ENCODE results near the gene HOMEZ.

HOMEZ gene

DNA sequence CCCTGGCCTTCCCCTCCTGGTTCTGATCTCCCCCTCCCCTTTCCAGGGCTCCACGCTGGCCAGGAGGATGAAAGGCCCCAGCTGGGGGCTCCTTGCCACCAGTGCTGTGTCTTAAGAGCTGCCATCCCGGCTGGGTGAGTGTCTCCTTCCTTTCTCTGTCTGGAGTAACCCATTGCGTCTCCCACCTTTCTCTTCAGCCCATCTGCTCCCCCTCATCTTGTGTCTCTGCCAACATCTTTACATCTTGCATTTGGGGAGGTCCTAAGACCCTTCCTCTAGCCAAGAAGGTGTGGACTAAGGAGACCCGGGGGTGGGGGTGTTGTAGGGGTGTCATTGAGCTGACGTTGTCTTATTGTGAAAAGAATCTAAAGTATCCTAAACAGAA, 21.2 kb upstream of the HOMEZ start:
- Histone ChIP-seq H3K36me3 (ENCODE audit: insufficient read depth, low read length) (peaks cover 3% of the 10 kb centered on the region; the same call in 1 of the 2 replicates), H3K4me3 (ENCODE audit: low read depth in 1 of 2, low read length in 2 of 2) (peak overlapping the region; percentile 28 to 66; a peak in 3 of 4 replicates), H3K4me1 (ENCODE audit: insufficient read depth, low read length) (peaks cover 44% of the 10 kb centered on the region), H3K9me3 (ENCODE audit: insufficient read depth, low read length, severe bottlenecking) (no peaks in the 10 kb centered on the region), H3K27ac (ENCODE audit: low read length) (peak overlapping the region; percentile 71), H4K20me1 (ENCODE audit: insufficient read depth, low read length) (no peaks in the 10 kb centered on the region), H2AFZ (ENCODE audit: low read depth, low read length) (peak overlapping the region; percentile 74), H3K9ac (ENCODE audit: low read depth, low read length) (peak overlapping the region; percentile 56), H3K27me3 (ENCODE audit: insufficient read depth, low read length, poor library complexity) (no peaks in the 10 kb centered on the region), H3K4me2 (ENCODE audit: insufficient read depth, low read length) (peak overlapping the region; percentile 64), H3K79me2 (ENCODE audit: insufficient read depth, low read length) (peaks cover 4% of the 10 kb centered on the region)
- no peak for ATAC-seq (ENCODE audit: insufficient read depth, low read depth)
- no peak for DNase-seq
- TF ChIP-seq, protein P1, sequence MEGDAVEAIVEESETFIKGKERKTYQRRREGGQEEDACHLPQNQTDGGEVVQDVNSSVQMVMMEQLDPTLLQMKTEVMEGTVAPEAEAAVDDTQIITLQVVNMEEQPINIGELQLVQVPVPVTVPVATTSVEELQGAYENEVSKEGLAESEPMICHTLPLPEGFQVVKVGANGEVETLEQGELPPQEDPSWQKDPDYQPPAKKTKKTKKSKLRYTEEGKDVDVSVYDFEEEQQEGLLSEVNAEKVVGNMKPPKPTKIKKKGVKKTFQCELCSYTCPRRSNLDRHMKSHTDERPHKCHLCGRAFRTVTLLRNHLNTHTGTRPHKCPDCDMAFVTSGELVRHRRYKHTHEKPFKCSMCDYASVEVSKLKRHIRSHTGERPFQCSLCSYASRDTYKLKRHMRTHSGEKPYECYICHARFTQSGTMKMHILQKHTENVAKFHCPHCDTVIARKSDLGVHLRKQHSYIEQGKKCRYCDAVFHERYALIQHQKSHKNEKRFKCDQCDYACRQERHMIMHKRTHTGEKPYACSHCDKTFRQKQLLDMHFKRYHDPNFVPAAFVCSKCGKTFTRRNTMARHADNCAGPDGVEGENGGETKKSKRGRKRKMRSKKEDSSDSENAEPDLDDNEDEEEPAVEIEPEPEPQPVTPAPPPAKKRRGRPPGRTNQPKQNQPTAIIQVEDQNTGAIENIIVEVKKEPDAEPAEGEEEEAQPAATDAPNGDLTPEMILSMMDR (IDR thresholded peaks at IDR 0.05; ENCODE audit: borderline replicate concordance, extremely low read depth, low read length, poor library complexity, severe bottlenecking): no peak
- no peak for TF ChIP-seq EZH2 (IDR thresholded peaks at IDR 0.05; ENCODE audit: borderline replicate concordance, low read depth, low read length, severe bottlenecking)

DNA sequence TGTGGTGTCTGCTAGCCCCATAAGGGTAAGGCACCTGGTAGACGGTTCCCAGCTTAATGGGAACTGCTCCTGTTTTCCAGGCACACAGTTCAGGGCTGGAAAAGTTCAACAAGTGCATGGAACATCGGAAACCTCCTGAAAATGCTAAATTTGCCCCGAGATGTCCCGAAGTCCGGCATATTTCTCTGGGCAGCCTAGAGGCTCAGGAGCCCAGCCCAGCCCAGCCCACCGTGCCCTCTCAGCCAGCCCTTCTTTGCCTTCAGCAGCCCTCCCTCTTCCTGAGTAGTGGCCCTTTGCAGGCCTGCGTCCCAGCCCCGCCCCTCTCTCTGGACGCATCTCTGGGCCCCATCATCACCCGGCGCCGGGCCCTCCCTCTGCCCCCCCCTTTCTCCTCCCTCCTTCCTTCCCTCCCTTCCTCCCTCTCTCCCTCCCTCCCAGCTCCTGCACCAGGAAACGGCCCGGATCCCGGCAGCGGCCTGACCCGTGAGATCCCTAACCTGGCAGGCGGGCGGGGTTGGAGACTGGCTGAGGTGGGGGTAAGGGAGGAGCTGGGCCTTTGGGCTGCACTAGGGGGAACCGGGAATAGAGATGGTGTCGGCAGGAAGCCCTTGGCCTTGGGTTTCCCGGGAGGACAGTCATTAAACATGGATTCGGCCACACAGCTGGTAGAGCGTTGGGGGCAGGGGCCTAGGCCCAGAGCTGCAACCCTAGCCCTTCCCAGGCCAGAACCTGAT, 20.6 kb upstream of the HOMEZ start, which contains the start of gene BCL2L2:
Gene BCL2L2 (plus strand): TSS at position 422 of the 734 bp plus-strand sequence. CDS start 935 bp downstream, outside the sequence.
- H3K36me3 ChIP-seq (ENCODE audit: insufficient read depth, low read length): peaks cover 3% of the 10 kb centered on the region; the same call in 1 of the 2 replicates
- no peaks in the 10 kb centered on the region for H3K9me3 ChIP-seq (ENCODE audit: insufficient read depth, low read length, severe bottlenecking)
- peaks cover 47% of the 10 kb centered on the region for H3K4me1 ChIP-seq (ENCODE audit: insufficient read depth, low read length)
- TF ChIP-seq, protein P1 (IDR thresholded peaks at IDR 0.05; ENCODE audit: borderline replicate concordance, extremely low read depth, low read length, poor library complexity, severe bottlenecking): no peak
- no peak for TF ChIP-seq EZH2 (IDR thresholded peaks at IDR 0.05; ENCODE audit: borderline replicate concordance, low read depth, low read length, severe bottlenecking)
- H4K20me1 ChIP-seq (ENCODE audit: insufficient read depth, low read length): no peaks in the 10 kb centered on the region
- H3K4me2 ChIP-seq (ENCODE audit: insufficient read depth, low read length): peak within 1 kb of the TSS; percentile 64
- H3K9ac ChIP-seq (ENCODE audit: low read depth, low read length): peak within 1 kb of the TSS; percentile 56
- DNase-seq (peak; percentile 73), ATAC-seq (ENCODE audit: insufficient read depth, low read depth) (no peak)
- peak within 1 kb of the TSS; percentile 28 to 66; a peak in 3 of 4 replicates for H3K4me3 ChIP-seq (ENCODE audit: low read depth in 1 of 2, low read length in 2 of 2)
- peak within 1 kb of the TSS; percentile 71 for H3K27ac ChIP-seq (ENCODE audit: low read length)
- peaks cover 4% of the 10 kb centered on the region for H3K79me2 ChIP-seq (ENCODE audit: insufficient read depth, low read length)
- no peaks in the 10 kb centered on the region for H3K27me3 ChIP-seq (ENCODE audit: insufficient read depth, low read length, poor library complexity)
- H2AFZ ChIP-seq (ENCODE audit: low read depth, low read length): peak within 1 kb of the TSS; percentile 74

DNA sequence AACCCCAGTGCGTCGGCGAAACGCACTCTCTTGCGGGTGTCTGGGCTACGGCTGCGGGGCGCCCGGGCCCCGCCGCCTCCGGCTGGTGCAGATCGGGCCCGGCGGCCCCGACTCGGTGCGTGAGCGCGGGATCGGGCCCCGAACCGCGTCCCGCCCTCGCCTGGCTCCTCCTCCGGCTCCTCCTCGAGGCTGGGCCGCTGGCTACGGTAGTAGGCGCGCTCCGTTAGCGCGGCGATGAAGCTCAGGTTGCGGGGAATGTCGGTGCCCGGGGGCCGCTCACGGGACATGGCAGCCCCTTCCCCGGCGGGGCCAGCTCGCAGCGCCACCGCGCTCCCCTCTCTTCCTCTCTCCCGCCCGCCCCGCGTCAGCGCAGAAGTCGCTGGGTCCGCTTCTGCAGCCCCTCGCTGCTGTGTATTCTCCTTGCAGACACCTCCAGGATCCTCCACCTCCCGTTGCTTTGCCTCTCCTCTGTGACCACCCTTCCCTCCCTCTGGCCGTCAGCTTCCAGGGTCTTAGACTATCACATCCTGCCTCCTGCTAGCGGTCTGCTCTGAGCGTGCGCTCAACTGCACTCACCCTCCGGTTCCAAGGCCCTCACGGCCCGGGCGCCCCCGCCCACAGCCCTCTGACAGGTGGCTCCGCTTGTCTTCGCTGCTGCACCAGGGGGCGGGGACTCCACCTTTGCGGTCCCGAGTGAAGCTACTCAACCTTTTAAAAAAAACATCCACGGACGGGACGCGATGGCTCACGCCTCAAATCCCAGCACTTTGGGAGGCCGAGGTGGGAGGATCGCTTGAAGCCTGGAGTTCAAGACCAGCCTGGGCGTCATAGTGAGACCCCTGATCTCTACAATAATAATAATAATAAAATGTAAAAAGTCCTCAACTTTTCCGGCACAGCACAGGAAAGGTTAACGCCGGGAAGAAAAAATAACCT, 16.6 kb upstream of the HOMEZ start, which contains the start of gene PPP1R3E:
Gene PPP1R3E (minus strand): TSS at position 570 of the 936 bp plus-strand sequence. CDS start 283 bp downstream, at position 287.
- peak within 1 kb of the TSS; percentile 95 for H2AFZ ChIP-seq (ENCODE audit: low read depth, low read length)
- peak; percentile 83 for DNase-seq
- TF ChIP-seq, protein P1 (IDR thresholded peaks at IDR 0.05; ENCODE audit: borderline replicate concordance, extremely low read depth, low read length, poor library complexity, severe bottlenecking): no peak
- TF ChIP-seq EZH2 (IDR thresholded peaks at IDR 0.05; ENCODE audit: borderline replicate concordance, low read depth, low read length, severe bottlenecking): no peak
- H3K4me1 ChIP-seq (ENCODE audit: insufficient read depth, low read length): peaks cover 55% of the 10 kb centered on the region
- H3K4me2 ChIP-seq (ENCODE audit: insufficient read depth, low read length): peak within 1 kb of the TSS; percentile 89
- H3K27ac ChIP-seq (ENCODE audit: low read length): peak within 1 kb of the TSS; percentile 97
- H4K20me1 ChIP-seq (ENCODE audit: insufficient read depth, low read length): no peaks in the 10 kb centered on the region
- peak within 1 kb of the TSS; percentile 98 for H3K9ac ChIP-seq (ENCODE audit: low read depth, low read length)
- H3K36me3 ChIP-seq (ENCODE audit: insufficient read depth, low read length): peaks cover 31% of the 10 kb centered on the region
- H3K79me2 ChIP-seq (ENCODE audit: insufficient read depth, low read length): peaks cover 18% of the 10 kb centered on the region
- no peaks in the 10 kb centered on the region for H3K27me3 ChIP-seq (ENCODE audit: insufficient read depth, low read length, poor library complexity)
- peak within 1 kb of the TSS; percentile 28 to 77 for H3K4me3 ChIP-seq (ENCODE audit: low read depth in 1 of 2, low read length in 2 of 2)
- peak; percentile 44 for ATAC-seq (ENCODE audit: insufficient read depth, low read depth)
- H3K9me3 ChIP-seq (ENCODE audit: insufficient read depth, low read length, severe bottlenecking): no peaks in the 10 kb centered on the region

Measured in DND-41 (cell line).